LHCN-M2 (cell line): ENCODE data around the gene GARIN5B. TPM values are rescaled to one million over a fixed set of nuclear protein-coding genes. Genes with fewer than 3 reads are reported as not detected.

Experiments
- DNase-seq: peaks from one replicate; pipeline ENCODE4 v3.0.0-alpha.2; 2012; ENCODE audit warnings: low read depth
- total RNA-seq: library from RNA; depleted of rRNA; stranded (reverse); fragments of >200 nt; gene quantifications from 2 replicates; pipeline ENCODE4 v1.2.3, GENCODE V29; 2014

The GARIN5B gene
- total RNA-seq, 1 experiment from 2014 or later: not detected

DNA sequence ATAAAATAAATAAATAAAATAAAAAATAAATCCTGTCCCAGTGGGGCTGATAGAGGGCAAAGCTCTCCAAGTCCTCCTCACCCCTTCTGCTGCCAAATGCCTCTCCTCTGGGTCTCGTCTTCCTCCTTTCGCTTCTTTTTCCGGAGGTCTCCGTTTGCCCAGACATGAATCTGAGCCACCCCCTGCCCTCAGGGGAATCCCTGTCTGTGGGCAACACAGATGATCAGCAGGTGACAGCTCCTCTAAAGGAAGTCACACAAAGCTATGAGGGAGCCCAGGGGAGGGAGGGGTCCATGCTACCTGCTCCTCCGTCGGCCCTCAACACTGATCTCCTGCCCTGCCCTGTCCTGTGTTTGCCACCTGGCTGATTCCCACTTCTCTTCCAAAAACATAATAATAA lies 38.4 kb downstream of the GARIN5B start:
- no peak for DNase-seq

GRCh38 chr19:55322204-55322885 lies 40.7 kb downstream of the GARIN5B start:
- no peak for DNase-seq

DNA sequence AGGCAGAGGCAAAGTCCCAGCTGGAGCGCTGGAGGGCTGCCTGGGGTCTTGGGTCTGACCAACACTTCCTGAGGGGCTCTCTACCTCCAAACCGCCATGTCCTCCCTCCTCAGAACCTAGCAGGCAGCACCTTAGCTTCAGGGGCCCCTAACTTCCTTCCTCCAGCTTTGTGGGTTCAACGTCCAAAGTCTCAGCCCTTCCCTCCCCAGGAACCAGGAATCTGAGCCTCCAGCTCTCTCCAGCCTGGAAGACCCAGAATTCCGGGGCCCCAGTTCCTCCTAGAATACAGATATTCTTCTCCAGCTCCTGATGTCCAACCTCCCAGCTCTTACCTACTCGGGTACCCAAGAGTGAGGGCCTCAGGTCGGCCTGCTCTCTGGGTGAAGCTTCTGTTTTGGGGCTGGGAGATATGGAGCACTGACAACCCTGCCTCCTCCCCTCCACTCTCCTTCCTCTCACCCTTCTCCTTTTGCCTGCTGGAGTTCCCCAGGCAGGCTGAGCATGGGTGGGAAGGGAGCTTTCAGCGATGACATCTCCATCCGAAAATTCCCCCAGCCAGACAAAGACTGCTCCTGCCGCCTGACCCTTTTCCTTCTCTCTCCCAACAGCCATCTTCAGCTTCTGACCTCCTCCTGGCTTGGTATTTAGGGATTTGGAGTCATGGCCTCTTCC lies 41.5 kb downstream of the GARIN5B start:
- DNase-seq: no peak

DNA sequence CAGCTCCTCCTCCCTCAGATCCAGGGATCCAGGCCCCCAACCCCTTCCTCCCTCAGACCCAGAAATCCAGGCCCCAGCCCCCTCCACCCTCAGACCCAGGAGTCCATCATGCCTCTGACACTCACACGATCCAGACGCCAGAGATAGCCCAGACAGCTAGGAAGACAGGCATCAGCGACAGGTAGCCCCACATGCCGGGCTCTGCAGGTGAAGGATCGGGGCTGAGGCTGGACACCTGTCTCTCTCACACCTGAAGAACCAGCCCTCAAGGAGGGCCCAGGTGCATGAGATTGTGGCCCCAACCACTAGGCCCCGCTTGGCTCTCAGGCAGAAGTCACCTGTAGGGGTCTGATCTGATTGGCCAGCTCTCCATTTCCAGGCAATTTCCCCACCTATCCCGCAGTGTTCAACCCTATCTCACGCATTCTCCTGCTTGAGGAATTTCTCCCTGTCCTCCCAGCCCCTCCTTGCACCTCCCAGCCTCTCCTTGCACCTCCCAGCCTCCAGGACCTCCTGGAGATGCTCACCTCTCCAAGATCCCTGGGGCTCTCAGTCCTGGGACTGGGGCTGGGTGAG lies 42.1 kb downstream of the GARIN5B start:
- DNase-seq: no peak

- DNase-seq: no peak
Measured at GRCh38 chr19:55319785-55320184, 43.3 kb downstream of the GARIN5B start.

- no peak for DNase-seq
Measured at GRCh38 chr19:55316646-55317045, 46.4 kb downstream of the GARIN5B start.

- DNase-seq: no peak
Measured at GRCh38 chr19:55315956-55316525, 47.0 kb downstream of the GARIN5B start.

GRCh38 chr19:55314396-55314795 lies 48.7 kb downstream of the GARIN5B start:
- no peak for DNase-seq

DNA sequence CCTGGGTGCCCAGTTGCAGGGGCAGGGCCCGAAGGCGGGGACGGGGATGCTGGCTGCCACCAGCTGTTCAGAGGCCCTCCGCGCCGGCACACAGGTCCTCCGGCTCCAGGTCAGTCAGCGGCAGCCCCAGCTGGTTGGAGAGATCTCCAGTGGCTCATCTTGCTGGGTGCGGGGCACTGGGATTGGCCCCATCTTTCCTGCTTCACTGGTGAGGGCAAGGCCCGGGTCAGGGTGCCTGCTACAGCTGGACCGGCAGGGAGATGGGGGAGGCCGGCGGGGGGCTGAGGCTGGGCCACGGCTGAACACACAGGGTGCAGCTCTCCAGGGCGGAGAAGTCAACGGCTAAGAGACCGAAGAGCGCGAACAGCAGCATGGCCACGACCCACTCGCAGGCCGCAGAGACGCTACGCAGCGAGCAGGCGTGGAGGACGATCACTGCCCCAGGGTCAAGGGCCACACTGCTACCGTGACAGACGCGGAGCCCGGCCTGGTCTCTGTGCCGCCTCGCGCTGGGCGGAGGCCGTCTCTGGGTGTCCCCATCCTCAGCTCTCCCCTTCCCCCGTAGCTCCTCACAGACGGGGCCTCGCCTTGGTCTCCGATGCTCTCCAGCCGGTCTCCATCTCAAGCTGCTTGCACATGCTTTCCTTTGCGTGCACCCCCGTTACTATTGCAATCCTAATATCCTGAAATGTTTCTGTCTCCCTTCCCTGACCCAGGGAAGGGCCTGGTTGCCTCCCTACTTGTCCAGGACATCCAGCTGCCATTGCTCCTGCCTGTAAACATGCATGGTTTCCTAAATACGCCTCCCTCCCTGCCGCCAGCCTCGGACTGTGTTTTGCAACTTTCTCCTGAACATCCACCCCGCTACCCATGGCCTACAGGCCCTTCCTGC lies 50.2 kb downstream of the GARIN5B start:
- no peak for DNase-seq

GRCh38 chr19:55311797-55312196 lies 51.3 kb downstream of the GARIN5B start:
- DNase-seq: no peak

DNA sequence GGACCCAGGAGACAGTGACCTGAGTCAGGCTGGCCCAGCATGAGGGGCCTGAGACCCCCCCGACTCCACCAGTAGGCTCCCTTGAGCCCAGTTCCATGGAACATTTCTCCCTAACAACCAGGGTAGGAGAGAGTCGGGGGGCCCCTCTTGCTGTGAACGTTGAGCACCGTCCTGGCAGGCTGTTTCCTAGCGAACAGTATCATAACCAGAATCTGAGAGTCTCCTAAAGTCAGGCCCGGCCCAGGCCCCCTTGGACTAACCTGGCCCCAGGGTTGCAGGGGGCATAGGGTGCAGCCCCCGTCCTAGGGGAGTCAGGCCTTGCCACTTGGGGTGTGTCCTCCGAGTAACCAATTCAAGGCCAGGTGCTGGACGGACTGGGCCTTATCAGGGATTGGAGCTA lies 51.7 kb downstream of the GARIN5B start:
- DNase-seq: no peak

DNA sequence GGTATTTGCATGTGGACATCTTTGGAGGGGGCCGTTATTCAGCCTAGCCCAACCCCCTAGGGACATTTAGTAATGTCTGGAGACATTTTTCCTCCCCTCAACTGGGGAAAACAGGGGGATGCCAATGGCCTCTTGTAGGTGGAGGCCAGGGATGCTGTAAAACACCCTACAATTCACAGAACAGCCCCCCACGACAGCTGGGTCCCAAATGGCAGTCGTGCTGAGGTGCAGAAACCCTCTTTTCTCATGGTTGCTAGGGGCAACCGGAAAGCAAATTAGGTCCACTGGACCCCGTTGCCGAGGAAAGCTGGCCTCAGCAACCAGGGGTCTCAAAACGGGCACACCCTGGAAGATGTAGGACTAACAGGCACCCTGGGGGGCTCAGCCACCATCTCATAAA lies 52.6 kb downstream of the GARIN5B start:
- no peak for DNase-seq

- DNase-seq: no peak
Measured at GRCh38 chr19:55309448-55309847, 53.6 kb downstream of the GARIN5B start.

- DNase-seq: no peak
Measured at GRCh38 chr19:55308281-55308680, 54.8 kb downstream of the GARIN5B start.

DNA sequence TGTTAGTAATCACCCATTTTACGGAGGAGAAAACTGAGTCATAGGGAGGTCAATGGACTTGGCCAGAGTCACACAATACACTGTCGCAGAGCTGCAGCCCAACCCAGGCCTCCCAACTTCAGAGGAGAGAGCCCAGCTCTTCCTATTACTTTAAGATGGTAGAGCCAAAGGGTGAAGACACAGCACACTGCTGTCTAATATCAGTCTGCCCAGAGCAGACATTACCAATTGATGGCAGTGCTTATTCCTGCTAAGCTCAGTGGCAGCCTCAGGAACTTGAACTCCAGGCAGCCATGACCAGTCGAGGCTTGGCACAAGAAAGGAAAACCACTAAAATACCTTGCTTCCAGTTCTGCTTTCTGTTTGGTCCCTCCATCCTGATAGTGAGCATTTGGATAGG lies 56.3 kb downstream of the GARIN5B start:
- DNase-seq: no peak

- DNase-seq: no peak
Measured at GRCh38 chr19:55305983-55306562, 57.0 kb downstream of the GARIN5B start.

- DNase-seq: no peak
Measured at GRCh38 chr19:55305491-55305890, 57.6 kb downstream of the GARIN5B start.

DNA sequence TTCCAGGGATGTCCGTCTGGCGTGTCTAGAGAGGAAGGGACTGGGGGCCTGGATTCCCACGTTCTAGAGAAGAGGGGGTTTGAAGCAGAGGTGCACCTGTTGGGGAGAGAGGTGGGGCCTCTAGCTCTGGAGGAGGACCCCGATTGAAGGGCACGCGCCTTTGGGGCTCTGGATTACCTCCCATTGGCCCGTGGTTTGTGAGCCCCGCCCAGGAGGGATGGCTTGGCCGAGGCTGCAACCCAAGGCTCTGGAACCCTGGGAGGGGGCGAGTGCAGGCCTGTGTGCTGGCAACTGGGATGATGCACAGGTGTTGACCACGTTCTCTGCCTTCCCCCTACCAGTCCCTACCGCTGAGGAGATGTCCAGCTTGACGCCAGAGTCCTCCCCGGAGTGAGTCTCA lies 58.1 kb downstream of the GARIN5B start:
- no peak for DNase-seq
